GM12878 (cell line): ENCODE results near the gene DISC1. TPM values are rescaled to one million over a fixed set of nuclear protein-coding genes. Genes with fewer than 3 reads are reported as not detected.

ENCODE experiments used
- ATAC-seq: fragments of 200-7000 bp; cut with Tn5 transposase; 3 replicates; pipeline ENCODE4 v1.9.1; 2020; ENCODE audit warnings: mild to moderate bottlenecking, moderate library complexity
- BruUV-seq: library from RNA; stranded (reverse); fragments of 400-500 nt; replicated peaks from 2 replicates; lab custom pipeline; 2021; lab: Mats Ljungman, UMichigan
- CTCF ChIA-PET: fragments of 300-600 bp; sonication (Branson Sonifier 250); formaldehyde crosslinking; extraction: SDS; loops from one replicate; lab custom pipeline; 2021; ENCODE audit warnings: inconsistent platforms; lab: Yijun Ruan, JAX
- POLR2A ChIA-PET: fragments of 350-600 bp; formaldehyde crosslinking; extraction: SDS; loops from one replicate; lab custom pipeline; 2021; ENCODE audit warnings: inconsistent platforms; lab: Charles Lee
- RAD21 ChIA-PET: fragments of 300-600 bp; sonication (Branson Sonifier 250); formaldehyde crosslinking; loops from one replicate; lab custom pipeline; 2023; ENCODE audit warnings: antibody characterized with exemption; ENCODE audit not compliant: unreplicated experiment; lab: Charles Lee
- SMC1A ChIA-PET: fragments of 300-600 bp; sonication (Branson Sonifier 250); formaldehyde crosslinking; loops from one replicate; lab custom pipeline; 2023; ENCODE audit not compliant: unreplicated experiment, uncharacterized antibody; lab: Charles Lee
- DNase-seq: peaks from one replicate; pipeline ENCODE4 v3.0.0-alpha.2; 2011; ENCODE audit warnings: low read depth, low spot score
- FAIRE-seq: peaks from 3 replicates; lab custom pipeline; 2011; peaks lifted over from hg19 to GRCh38; lab: Jason Lieb, UNC
- H2AFZ ChIP-seq: 2 replicates; pipeline ENCODE4 v1.6.0; 2011; ENCODE audit warnings: low read depth, low read length, control low read depth; ENCODE audit not compliant: control insufficient read depth
- H3K27ac ChIP-seq: 2 replicates; pipeline ENCODE4 v1.5.1; 2011; ENCODE audit warnings: control low read depth; ENCODE audit not compliant: control insufficient read depth, insufficient read depth
- H3K27me3 ChIP-seq, 2 experiments: replicated peaks in 1 of 2; 2 replicates each; pipeline versions ENCODE4 v1.6.0 to v1.6.1; 2011; ENCODE audit warnings: low read length in 1 of 2; ENCODE audit not compliant: control insufficient read depth in 2 of 2, insufficient read depth in 2 of 2
- H3K36me3 ChIP-seq, 2 experiments: 2 replicates each; pipeline ENCODE4 v1.5.1; 2011; ENCODE audit warnings: low read length in 1 of 2; ENCODE audit not compliant: control insufficient read depth in 2 of 2, insufficient read depth in 2 of 2
- H3K4me1 ChIP-seq: 2 replicates; pipeline ENCODE4 v1.6.1; 2011; ENCODE audit warnings: mild to moderate bottlenecking, low read length, moderate library complexity, mixed read lengths; ENCODE audit not compliant: control insufficient read depth, insufficient read depth
- H3K4me2 ChIP-seq: 2 replicates; pipeline ENCODE4 v1.6.0; 2011; ENCODE audit warnings: control low read depth; ENCODE audit not compliant: control insufficient read depth, insufficient read depth
- H3K4me3 ChIP-seq: fragments of 200-600 bp; sonication (generic); 2 replicates; pipeline ENCODE4 v1.5.1; 2016
- H3K79me2 ChIP-seq: 2 replicates; pipeline ENCODE4 v1.6.0; 2011; ENCODE audit warnings: low read length; ENCODE audit not compliant: control insufficient read depth, insufficient read depth
- H3K9ac ChIP-seq: 2 replicates; pipeline ENCODE4 v1.8.0; 2011; ENCODE audit warnings: low read length, control low read depth, mixed read lengths; ENCODE audit not compliant: control insufficient read depth, insufficient read depth
- H3K9me3 ChIP-seq: replicated peaks from 3 replicates; pipeline ENCODE4 v1.5.1; 2011; ENCODE audit warnings: mild to moderate bottlenecking, low read length; ENCODE audit not compliant: control insufficient read depth, insufficient read depth
- H4K20me1 ChIP-seq: 2 replicates; pipeline ENCODE4 v1.6.0; 2011; ENCODE audit not compliant: control insufficient read depth, insufficient read depth
- CEBPB ChIP-seq, 2 experiments: fragments of 150-350 bp in 1 of 2; IDR thresholded peaks; 2 replicates each; pipeline ENCODE4 v1.6.1; 2012 to 2014; ENCODE audit warnings: low read depth in 2 of 2, low read length in 2 of 2, borderline replicate concordance in 1 of 2, inconsistent platforms in 1 of 2
- EGR1 ChIP-seq, 2 experiments: IDR thresholded peaks; 1 replicate in 1 of 2; 2 replicates in 1 of 2; pipeline ENCODE4 v1.6.1; 2011 to 2012; ENCODE audit warnings: low read depth in 2 of 2, low read length in 2 of 2, borderline replicate concordance in 1 of 2, mild to moderate bottlenecking in 1 of 2, moderate library complexity in 1 of 2
- KAT2A ChIP-seq: conservative IDR thresholded peaks from 2 replicates; pipeline ENCODE4 v1.6.1; 2011; ENCODE audit warnings: low read depth, low read length; ENCODE audit not compliant: control insufficient read depth
- MEF2B ChIP-seq: fragments of 450-650 bp; IDR thresholded peaks from 2 replicates; pipeline ENCODE4 v1.6.1; 2018; ENCODE audit warnings: mild to moderate bottlenecking, moderate library complexity; ENCODE audit not compliant: partially characterized antibody, poor library complexity, severe bottlenecking
- MYC ChIP-seq: IDR thresholded peaks from 2 replicates; pipeline ENCODE4 v1.6.1; 2011; ENCODE audit warnings: mild to moderate bottlenecking, low read length, moderate library complexity, inconsistent platforms; ENCODE audit not compliant: insufficient read depth, insufficient replicate concordance, insufficient read length, severe bottlenecking
- NFIC ChIP-seq: IDR thresholded peaks from 2 replicates; pipeline ENCODE4 v1.6.1; 2012; ENCODE audit warnings: low read depth, mild to moderate bottlenecking, inconsistent platforms, low read length, moderate library complexity
- NR2C1 ChIP-seq: fragments of 450-650 bp; IDR thresholded peaks from 2 replicates; pipeline ENCODE4 v1.6.1; 2017; ENCODE audit warnings: antibody characterized with exemption, mild to moderate bottlenecking, moderate library complexity
- PML ChIP-seq: IDR thresholded peaks from 2 replicates; pipeline ENCODE4 v1.6.1; 2012; ENCODE audit warnings: low read length, inconsistent platforms
- RAD21 ChIP-seq: IDR thresholded peaks from 2 replicates; pipeline ENCODE4 v1.6.1; 2011; ENCODE audit warnings: mild to moderate bottlenecking, low read depth, low read length, moderate library complexity; ENCODE audit not compliant: insufficient read depth
- RUNX3 ChIP-seq: IDR thresholded peaks from 2 replicates; pipeline ENCODE4 v1.6.1; 2012; ENCODE audit warnings: low read length, inconsistent platforms
- SIN3A ChIP-seq: IDR thresholded peaks from 2 replicates; pipeline ENCODE4 v1.6.1; 2012; ENCODE audit warnings: low read depth, low read length, improper control_type of control experiment
- TBL1XR1 ChIP-seq: IDR thresholded peaks from 2 replicates; pipeline ENCODE4 v1.6.1; 2012; ENCODE audit warnings: low read depth, low read length, improper control_type of control experiment
- WGBS: methylation state at CpG from one replicate; pipeline ENCODE4 v1.1.6; 2016; ENCODE audit warnings: low lambda C conversion rate; ENCODE audit not compliant: insufficient replicate concordance, insufficient coverage; ENCODE audit errors: missing lambda C conversion rate; 5-methylcytosine and 5-hydroxymethylcytosine counted together
- in situ Hi-C: fragments of 300-500 bp; cut with MboI; formaldehyde crosslinking; loops from 9 replicates; pipeline ENCODE4 v1.14.3; 2018; ENCODE audit warnings: mixed read lengths
- intact Hi-C: fragments of 100-400 bp; cut with micrococcal nuclease; formaldehyde crosslinking; loops from one replicate; pipeline ENCODE4 v1.14.2; 2022; ENCODE audit not compliant: unreplicated experiment
- polyA plus RNA-seq, 11 experiments: library from polyadenylated mRNA; depleted of rRNA in 4 of 11; unstranded in 6 of 11; stranded (reverse) in 5 of 11; fragments of >200 nt; fragmentation: Nextera tagmentation in 4 of 11; fragmentation: Illumina TruSeq in 1 of 11; extraction: Ambion mirVana in 4 of 11; extraction: Trizol in 1 of 11; gene quantifications; 1 replicate in 1 of 11; 2 replicates in 10 of 11; pipeline versions ENCODE4 v1.2.1 to v1.2.3, GENCODE V29; 2011 to 2016; ENCODE audit warnings: inconsistent platforms in 2 of 11, missing spikeins in 2 of 11, low read depth in 1 of 11
- total RNA-seq, 4 experiments: library from RNA; depleted of rRNA in 3 of 4; stranded (reverse); fragments of >200 nt in 3 of 4; fragmentation: Illumina TruSeq in 1 of 4; extraction: Trizol in 1 of 4; gene quantifications; 2 replicates each; pipeline versions ENCODE4 v1.2.1 to v1.2.3, GENCODE V29; 2013 to 2021
- TF ChIP-seq, protein P1 (sequence below): fragments of 150-350 bp; IDR thresholded peaks from 2 replicates; pipeline ENCODE4 v1.6.1; 2014; ENCODE audit warnings: mild to moderate bottlenecking, low read depth, low read length
- TF ChIP-seq, protein P2 (sequence below): IDR thresholded peaks from 2 replicates; pipeline ENCODE4 v1.6.1; 2012; ENCODE audit warnings: low read depth, low read length, improper control_type of control experiment

DISC1 gene
- total and polyA plus RNA-seq, 10 of the 15 experiments (the other 5 are each of a cell fraction or from before 2014, with no cell fraction given), result 0.05 to 0.72 (median 0.19) TPM; not detected in 1

DNA sequence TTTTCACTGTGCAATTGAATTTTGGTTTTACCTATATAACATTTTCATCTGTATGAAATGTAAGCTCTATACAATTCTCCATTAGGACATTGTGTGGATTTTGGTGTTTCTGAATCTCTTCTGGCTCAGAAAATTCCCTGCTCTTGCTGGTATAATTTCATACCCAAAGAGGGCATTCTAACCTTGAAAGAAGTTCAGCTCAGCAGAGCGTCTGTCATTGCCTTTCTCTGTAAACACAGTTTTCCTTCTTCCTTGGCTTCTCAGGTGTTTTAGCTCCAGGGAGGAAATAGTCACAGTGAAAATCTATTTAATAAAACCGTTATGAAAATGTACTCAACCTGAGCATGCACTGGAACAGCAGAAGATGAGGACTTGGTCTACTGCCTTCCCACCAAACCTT lies 16.0 kb downstream of the DISC1 start:
- 25% methylated on average over 2 of the region's 2 CpGs for WGBS
- no peak overlapping the region for H3K27ac ChIP-seq
- ChIA-PET POLR2A (interaction anchor here (0.5 kb wide), 1 partner anchor 83 kb away, joined by 4 read pairs; no protein-coding TSS in a partner anchor), SMC1A (no interaction called here), RAD21 (no interaction called here), CTCF (interaction anchor here (1.0 kb wide), 1 partner anchor 34 kb away, joined by 3 read pairs; no protein-coding TSS in a partner anchor)
- H3K79me2 ChIP-seq, result no peaks in the 10 kb centered on the region
- no peak overlapping the region for H2AFZ ChIP-seq
- H3K9ac ChIP-seq, result no peak overlapping the region
- ATAC-seq (no peak), DNase-seq (no peak), FAIRE-seq (no peak)
- H3K27me3 ChIP-seq, result no peaks in the 10 kb centered on the region
- no peaks in the 10 kb centered on the region for H3K4me1 ChIP-seq
- H3K9me3 ChIP-seq, result no peaks in the 10 kb centered on the region
- TF ChIP-seq PML, result no peak
- TF ChIP-seq, protein P1, sequence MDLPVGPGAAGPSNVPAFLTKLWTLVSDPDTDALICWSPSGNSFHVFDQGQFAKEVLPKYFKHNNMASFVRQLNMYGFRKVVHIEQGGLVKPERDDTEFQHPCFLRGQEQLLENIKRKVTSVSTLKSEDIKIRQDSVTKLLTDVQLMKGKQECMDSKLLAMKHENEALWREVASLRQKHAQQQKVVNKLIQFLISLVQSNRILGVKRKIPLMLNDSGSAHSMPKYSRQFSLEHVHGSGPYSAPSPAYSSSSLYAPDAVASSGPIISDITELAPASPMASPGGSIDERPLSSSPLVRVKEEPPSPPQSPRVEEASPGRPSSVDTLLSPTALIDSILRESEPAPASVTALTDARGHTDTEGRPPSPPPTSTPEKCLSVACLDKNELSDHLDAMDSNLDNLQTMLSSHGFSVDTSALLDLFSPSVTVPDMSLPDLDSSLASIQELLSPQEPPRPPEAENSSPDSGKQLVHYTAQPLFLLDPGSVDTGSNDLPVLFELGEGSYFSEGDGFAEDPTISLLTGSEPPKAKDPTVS, result no peak
- no peak for TF ChIP-seq TBL1XR1
- TF ChIP-seq RUNX3, result no peak
- no peaks in the 10 kb centered on the region for H4K20me1 ChIP-seq
- no peaks in the 10 kb centered on the region for H3K36me3 ChIP-seq
- intact Hi-C loops, result no loop called here
- H3K4me3 ChIP-seq, result no peak overlapping the region
- H3K4me2 ChIP-seq, result no peak overlapping the region
- BruUV-seq, result no TSS peak
- in situ Hi-C loops, result no loop called here

DNA sequence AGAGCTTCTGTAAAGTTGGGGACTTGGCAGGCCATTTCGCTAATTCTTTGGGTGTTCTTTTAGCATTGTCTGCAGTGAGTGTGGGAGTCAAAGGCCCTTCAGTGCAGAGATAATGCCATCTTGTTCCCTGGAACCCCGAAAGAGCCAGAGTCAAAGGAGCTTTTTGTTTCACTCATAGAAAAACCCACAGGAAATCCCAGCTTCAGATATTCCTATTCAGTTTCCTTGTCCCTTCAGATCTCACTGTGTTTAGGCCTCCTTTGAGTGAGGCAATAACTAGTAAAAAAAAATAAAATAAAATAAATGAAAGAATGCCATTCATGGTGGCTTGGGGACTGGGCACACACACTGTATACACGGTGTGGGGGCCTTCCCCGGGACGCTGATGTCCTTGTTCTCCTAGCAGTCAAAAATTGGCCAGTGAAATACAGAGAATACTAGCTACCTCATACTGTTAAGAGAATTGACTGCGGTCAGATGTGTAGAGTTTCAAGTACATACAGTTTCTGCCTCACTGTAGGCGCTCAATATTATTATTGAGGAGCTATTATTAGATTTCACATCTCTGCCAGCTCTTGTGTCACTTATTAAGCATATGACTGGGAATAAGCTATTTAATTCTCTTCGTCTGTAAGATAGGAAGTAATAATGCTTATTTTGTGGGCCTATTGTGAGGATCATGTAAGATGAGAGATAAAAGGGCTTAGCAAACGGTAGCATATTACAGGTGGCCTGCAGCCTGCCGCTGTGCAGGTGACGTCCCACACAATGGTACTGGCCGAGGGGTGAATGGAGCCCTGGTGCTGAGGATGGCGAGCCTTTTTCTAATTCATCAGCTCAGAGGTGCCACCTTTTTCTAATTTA lies 16.7 kb downstream of the DISC1 start:
- H3K27ac ChIP-seq, result no peak overlapping the region
- H3K79me2 ChIP-seq, result no peaks in the 10 kb centered on the region
- H3K27me3 ChIP-seq, result no peaks in the 10 kb centered on the region
- intact Hi-C loops, result no loop called here
- SMC1A ChIA-PET, result no interaction called here
- no TSS peak for BruUV-seq
- ATAC-seq (no peak), DNase-seq (no peak), FAIRE-seq (no peak)
- H4K20me1 ChIP-seq, result no peaks in the 10 kb centered on the region
- no peaks in the 10 kb centered on the region for H3K4me1 ChIP-seq
- CTCF ChIA-PET, result interaction anchor here (1.0 kb wide), 1 partner anchor 33 kb away, joined by 3 read pairs; no protein-coding TSS in a partner anchor
- H3K4me2 ChIP-seq, result no peak overlapping the region
- no peaks in the 10 kb centered on the region for H3K36me3 ChIP-seq
- WGBS, result 45% methylated on average over 13 of the region's 13 CpGs
- no peak overlapping the region for H3K9ac ChIP-seq
- RAD21 ChIA-PET, result no interaction called here
- in situ Hi-C loops, result no loop called here
- POLR2A ChIA-PET, result no interaction called here
- H3K4me3 ChIP-seq, result no peak overlapping the region
- no peaks in the 10 kb centered on the region for H3K9me3 ChIP-seq
- H2AFZ ChIP-seq, result no peak overlapping the region
- no peak for TF ChIP-seq NR2C1
- TF ChIP-seq EGR1 (IDR thresholded peaks at IDR 0.05; ENCODE audit: borderline replicate concordance in 1 of 2, low read depth in 2 of 2, low read length in 2 of 2), result no peak
- no peak for TF ChIP-seq CEBPB (IDR thresholded peaks at IDR 0.05; ENCODE audit: borderline replicate concordance in 1 of 2, low read depth in 2 of 2, low read length in 2 of 2)
- TF ChIP-seq KAT2A, result no peak
- TF ChIP-seq, protein P2, sequence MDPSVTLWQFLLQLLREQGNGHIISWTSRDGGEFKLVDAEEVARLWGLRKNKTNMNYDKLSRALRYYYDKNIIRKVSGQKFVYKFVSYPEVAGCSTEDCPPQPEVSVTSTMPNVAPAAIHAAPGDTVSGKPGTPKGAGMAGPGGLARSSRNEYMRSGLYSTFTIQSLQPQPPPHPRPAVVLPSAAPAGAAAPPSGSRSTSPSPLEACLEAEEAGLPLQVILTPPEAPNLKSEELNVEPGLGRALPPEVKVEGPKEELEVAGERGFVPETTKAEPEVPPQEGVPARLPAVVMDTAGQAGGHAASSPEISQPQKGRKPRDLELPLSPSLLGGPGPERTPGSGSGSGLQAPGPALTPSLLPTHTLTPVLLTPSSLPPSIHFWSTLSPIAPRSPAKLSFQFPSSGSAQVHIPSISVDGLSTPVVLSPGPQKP, result no peak
- TF ChIP-seq NFIC, result no peak
- TF ChIP-seq SIN3A, result no peak
- no peak for TF ChIP-seq MYC
- TF ChIP-seq RAD21, result no peak
- TF ChIP-seq MEF2B, result no peak
